CD4-positive, alpha-beta T cell treated with Interleukin-10 for 1 hour (primary cell): Measurements from ENCODE around the gene NR2C2.
A peak's percentile ranks its signal among the peaks of the same experiment; 100 is the strongest.

Experiments
- DNase-seq: peaks from one replicate; pipeline ENCODE4 v3.0.0-alpha.2; 2020

The NR2C2 gene

GRCh38 chr3:15032650-15033049 lies 85.3 kb downstream of the NR2C2 start:
- DNase-seq: no peak

GRCh38 chr3:15033103-15033502 lies 85.7 kb downstream of the NR2C2 start:
- no peak for DNase-seq

GRCh38 chr3:15038306-15038705 lies 90.9 kb downstream of the NR2C2 start:
- no peak for DNase-seq

- DNase-seq: no peak
Measured at GRCh38 chr3:15040844-15041243, 93.5 kb downstream of the NR2C2 start.

- no peak for DNase-seq
Measured at GRCh38 chr3:15041950-15042349, 94.6 kb downstream of the NR2C2 start.

GRCh38 chr3:15042936-15043335 lies 95.6 kb downstream of the NR2C2 start:
- no peak for DNase-seq

- DNase-seq: no peak
Measured at GRCh38 chr3:15043408-15044171, 96.2 kb downstream of the NR2C2 start.

- DNase-seq: no peak
Measured at GRCh38 chr3:15044326-15044725, 96.9 kb downstream of the NR2C2 start.

GRCh38 chr3:15045667-15046066 lies 98.3 kb downstream of the NR2C2 start:
- DNase-seq: no peak

GRCh38 chr3:15049584-15049983 lies 102.2 kb downstream of the NR2C2 start:
- DNase-seq: no peak

- DNase-seq: no peak
Measured at GRCh38 chr3:15050405-15051092, 103.2 kb downstream of the NR2C2 start.

- peak; percentile 45 for DNase-seq
Measured at GRCh38 chr3:15051531-15051930, 104.1 kb downstream of the NR2C2 start.

- no peak for DNase-seq
Measured at GRCh38 chr3:15052335-15053242, 105.2 kb downstream of the NR2C2 start.

- no peak for DNase-seq
Measured at GRCh38 chr3:15053541-15053940, 106.2 kb downstream of the NR2C2 start.

- DNase-seq: peak; percentile 49
Measured at GRCh38 chr3:15055019-15055557, 107.7 kb downstream of the NR2C2 start.

- DNase-seq: no peak
Measured at GRCh38 chr3:15056676-15057404, 109.5 kb downstream of the NR2C2 start.

- no peak for DNase-seq
Measured at GRCh38 chr3:15060029-15060428, 112.6 kb downstream of the NR2C2 start.

- no peak for DNase-seq
Measured at GRCh38 chr3:15063238-15063637, 115.9 kb downstream of the NR2C2 start.

GRCh38 chr3:15063656-15064286 lies 116.4 kb downstream of the NR2C2 start:
- no peak for DNase-seq

- peak; percentile 18 for DNase-seq
Measured at GRCh38 chr3:15064299-15064834, 117.0 kb downstream of the NR2C2 start.

GRCh38 chr3:15064835-15065549 lies 117.6 kb downstream of the NR2C2 start, which contains the start of gene MRPS25:
TSS of gene MRPS25 (minus strand) at chr3:15065315. CDS start at chr3:15065194, 121 bp downstream.
- peak; percentile 91 for DNase-seq
